Cerebellar nuclear complex (tissue), 1 donor: ENCODE data around the gene PHACTR2.
"Not testable (repeated sequence)": the region's sequence is repeated elsewhere in the genome, so short reads cannot be mapped to it uniquely, and the experiment has no call there.

Experiments
- DNase-seq, 2 experiments: peaks; one replicate each; lab custom pipeline; 2025; lab: John Stamatoyannopoulos, UW

Gene PHACTR2

DNA sequence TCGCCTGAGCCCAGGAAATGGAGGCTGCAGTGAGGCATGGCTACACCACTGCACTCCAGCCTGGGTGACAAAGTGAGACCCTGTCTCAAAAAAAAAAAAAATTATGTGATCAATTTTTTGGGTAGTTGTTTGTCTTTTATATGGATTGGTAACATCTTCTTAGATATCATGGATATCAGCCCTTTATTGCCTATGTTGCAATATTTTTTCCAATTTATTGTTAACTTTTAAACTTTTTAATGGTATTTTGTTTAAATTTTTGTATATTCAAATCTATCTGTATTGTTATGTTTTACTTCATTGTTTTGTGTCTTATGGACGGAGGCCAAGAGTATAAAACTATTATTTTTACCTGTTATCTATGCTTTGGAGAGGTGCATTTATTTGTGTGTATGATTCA, 133.0 kb downstream of the PHACTR2 start:
- DNase-seq: no peak

DNA sequence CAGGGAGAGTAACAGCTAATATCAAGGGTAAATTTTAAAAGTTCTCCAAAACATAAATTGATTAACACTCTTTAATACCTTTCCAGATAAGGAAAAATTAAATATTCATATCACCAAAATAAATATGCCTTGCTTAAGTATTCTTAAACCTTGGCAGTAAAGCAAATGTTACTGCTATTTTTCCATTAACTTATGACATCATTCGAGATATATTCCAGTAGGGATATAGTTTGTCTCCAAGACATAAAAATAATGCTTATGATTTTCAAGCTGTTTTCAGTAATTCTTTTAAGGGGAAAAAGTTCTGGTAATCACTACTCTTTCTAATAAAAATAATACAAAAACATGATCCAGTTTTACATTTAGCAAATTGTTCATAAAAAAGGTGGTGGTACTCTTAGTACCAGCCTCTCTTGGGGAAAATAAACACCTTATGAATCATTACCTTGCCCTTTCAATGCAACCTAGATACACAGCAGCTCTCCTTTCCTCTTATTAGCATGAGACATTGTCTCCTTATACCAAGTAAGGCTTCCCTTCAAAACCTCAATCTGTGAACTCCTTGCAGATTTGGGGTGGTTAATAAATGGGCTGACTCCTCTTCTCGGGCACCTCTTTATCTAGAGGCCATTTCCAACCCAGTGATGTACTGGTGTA, 133.9 kb downstream of the PHACTR2 start:
- DNase-seq: no peak

DNA sequence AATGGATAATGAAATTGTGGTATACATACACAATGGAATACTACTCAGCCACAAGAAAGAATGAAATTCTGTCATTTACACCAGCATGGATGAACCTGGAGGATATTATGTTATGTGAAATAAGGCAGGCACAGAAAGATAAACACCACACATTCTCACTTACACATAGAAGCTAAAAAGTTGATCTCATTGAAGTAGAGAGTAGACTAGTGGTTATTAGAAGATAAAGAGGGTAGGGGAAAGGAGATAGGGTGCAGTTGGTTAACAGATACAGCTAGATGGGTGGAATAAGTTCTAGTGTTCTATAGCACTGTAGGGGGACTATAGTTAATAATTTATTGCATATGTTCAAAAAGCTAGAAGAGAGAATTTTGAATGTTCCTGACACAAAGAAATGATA, 139.9 kb downstream of the PHACTR2 start:
- no peak for DNase-seq

DNA sequence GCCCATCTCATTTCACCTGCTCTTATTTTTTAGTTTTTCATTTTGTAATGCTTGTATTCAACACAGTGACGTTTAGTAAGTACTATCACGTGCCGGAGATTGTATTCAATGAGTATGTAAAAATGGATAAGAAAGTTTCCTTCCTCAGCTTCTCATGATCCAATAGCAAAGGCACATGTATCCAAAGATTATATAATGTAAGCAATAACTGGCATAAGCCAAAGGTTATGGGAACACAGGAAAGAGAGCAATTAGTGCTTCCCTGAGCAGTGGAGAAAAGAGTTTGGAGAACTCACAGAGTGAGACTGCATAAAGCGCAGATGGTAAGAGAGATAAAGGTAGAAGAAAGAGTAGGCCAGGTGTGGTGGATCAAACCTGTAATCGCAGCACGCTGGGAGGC, 143.6 kb downstream of the PHACTR2 start:
- DNase-seq: no peak

DNA sequence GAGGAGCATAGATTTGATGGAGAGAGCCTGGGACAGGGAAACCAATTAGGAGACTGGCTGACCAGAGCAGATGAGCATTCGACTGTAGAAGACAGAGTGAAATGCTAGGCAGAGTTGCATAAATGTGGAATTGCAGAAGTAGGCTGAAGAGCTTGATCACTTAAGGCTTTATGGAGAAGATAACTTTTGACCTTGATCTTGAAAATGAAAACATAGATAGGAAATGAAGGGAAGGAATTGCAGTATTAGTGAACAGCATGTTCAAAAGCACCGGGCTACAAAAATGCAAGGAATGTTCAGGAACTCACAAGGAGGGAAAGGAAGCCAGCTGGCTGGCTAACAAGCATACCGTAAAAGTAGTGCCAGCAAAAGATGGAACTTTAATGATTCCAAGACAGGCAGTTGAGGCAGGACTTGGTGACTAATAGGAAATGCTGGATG, 144.8 kb downstream of the PHACTR2 start:
- no peak for DNase-seq

DNA sequence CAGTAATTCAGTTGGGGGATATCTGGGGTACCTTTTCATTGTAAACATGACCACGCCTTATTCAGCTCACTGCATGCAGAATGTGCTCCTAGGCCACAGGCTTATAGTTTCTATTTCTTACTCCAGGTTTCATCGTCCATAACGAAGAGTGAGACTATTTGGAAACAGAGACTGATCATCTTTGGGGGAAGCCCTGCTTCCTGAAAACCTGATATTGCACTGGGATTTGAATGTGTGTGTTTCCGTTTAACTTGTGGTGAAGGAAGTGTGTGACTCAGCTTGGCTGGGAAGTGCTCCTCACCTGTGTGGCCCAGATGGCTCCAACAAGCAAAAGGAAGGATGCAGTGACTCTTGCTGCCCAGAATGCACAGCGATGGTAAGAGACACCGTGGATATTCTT, 145.8 kb downstream of the PHACTR2 start:
- DNase-seq: no peak

DNA sequence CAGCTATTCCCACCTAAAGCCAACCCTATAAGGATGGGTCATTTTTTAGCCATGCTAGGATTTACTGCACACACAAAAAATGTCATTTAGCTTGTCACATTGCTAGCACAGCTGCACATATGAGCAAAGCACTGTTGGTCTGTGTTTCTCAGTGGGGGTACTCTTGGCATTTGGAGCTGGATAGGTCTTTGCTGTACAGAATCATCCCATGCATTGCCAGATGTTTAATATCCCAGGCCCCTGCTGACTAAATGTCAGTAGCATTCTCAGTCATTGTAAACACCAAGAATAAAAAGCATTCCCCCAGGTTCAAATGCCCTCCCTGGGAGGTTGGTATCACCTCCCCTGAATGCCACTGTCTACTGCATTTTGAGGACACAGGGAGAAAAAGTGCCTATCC, 150.8 kb downstream of the PHACTR2 start:
- DNase-seq: no peak

DNA sequence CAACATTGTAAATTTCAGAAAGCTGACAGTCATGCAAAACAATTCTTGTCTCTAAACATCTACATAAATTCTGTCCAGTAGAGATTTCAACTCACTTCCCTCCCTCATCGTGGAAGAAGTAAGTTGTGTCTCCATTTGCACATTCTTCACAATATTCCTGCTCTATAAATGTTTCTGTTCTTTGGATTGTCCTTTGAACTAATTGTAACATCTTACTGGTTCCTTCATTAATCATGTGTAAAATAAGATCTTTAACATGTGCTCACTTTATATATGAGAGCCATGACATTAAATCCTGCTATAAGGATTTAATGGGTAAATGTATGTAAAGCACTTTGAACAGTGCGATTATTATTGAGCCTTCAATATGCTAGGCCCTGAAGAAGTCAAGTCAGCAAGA, 158.4 kb downstream of the PHACTR2 start:
- no peak for DNase-seq

DNA sequence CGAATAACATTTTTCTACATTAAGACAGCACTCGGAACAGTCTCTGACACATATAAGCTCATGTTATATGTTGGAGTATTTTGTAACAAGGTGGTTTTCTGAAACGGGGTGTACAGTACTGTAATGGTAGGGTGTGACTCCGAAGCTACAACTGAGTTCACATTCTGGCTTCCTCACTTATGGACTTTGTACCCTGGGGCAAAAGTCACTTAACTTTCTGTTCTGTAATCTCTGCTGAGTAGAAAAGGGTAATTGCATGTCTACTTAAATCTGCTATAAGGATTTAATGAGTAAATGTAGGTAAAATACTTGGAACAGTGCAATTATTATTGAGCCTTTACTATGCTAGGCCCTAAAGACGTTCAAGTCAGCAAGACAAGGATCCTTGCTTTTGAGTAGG, 160.6 kb downstream of the PHACTR2 start:
- DNase-seq: no peak

DNA sequence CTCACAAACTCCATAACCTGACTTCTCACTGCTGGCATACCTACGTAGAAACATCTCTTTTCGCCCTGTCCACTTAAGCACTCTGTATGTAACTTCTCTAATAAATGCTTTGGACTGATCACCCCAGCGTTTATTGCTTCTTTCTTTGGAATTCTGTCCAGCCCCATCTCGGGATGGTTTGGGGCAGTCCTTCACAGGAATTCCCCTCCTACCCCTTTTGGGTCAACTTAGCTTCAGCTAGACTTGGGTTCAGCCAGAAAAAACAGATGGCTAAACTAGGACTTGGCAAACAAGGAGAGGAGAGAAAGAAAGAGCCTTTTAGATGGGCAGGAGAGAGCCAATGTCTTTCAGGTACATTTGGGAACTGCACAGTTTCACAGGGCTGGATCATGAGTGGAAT, 161.4 kb downstream of the PHACTR2 start:
- DNase-seq: no peak

DNA sequence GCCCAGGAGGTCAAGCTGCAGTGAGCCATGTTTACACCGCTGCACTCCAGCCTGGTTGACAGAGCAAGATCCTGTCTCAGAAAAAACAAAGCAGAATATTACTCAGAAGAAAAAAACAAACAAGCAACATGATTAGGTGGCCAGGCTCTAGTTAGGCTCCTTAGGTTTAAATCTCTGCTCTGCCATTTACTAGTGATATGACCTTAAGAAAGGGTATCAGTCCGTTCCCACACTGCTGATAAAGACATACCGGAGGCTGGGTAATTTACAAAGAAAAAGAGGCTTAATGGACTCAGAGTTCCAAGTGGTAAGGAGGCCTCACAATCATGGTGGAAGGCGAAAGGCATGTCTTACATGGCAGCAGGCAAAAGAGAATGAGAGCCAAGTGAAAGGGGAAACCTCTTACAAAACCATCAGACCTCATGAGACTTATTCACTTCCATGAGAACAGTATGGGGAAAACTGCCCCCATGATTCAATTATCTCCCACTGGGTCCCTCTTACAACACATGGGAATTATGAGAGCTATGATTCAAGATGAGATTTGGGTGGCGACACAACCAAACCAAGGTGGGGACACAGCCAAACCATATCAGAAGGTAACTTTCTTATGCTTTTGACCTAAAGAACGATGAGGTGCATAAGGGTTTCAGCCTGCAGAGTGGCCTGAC, 163.0 kb downstream of the PHACTR2 start:
- no peak for DNase-seq

DNA sequence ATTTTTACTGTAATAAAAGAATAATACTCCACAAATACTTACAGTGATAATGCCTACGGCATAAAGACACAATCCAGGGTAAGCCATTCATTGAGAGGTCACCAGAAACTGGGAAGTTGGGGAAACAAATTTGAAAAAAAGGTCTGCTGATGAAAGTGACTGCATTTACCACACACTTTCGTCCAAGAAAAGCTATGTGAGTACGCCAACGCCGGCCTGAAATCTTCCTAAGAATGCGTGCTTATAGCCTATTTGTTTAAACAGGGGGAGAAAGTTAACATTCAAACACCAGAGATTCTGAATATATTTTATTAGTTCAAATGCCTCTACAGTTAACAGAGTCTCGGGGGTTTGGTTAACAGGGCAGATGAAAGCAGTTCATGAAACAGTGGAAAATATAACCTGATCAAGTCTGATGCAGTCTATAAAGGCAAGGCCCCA, 164.7 kb downstream of the PHACTR2 start:
- no peak for DNase-seq

DNA sequence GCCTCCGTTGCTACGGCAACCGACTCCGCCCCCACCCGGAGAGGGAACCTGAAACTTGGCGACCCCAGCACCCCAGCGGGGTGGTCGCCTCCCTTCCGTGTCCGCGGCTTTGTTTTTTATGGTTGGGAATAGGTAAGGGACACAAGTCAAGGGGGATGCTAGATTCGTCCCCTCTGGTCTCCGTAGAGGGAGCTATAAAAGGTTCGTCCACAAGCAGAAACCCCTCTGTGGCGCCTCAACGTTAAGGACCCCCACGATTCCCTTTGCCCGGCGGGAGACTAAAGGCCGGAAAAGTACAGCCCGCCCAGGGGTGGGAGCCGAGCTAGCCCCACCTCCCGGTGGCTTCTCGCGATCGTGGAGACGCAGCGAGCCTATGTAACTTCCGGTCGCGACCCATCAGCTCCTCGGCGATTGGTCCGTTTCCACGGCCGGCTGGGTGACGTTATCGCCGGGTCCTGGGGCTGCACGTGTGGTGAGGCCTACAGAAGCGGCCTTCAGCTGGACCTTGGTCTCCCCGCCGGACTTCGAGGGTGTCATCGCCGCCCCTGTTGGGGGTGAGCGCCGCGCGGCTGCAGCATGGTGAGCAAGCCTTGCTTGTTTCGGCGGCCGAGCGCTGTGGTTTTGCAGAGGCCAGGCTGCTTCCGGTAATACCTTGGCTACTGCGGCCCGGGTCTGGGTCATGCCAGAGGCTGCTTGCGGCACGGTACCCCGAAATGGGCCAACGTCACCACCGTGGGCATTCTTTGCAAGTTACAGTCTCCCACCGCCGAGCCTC, 165.3 kb downstream of the PHACTR2 start, which contains the start of gene LTV1:
LTV1 (plus strand) TSS at position 437 of the 775 bp plus-strand sequence; CDS start at position 577, 140 bp downstream.
- DNase-seq: peak; percentile 62 to 92

DNA sequence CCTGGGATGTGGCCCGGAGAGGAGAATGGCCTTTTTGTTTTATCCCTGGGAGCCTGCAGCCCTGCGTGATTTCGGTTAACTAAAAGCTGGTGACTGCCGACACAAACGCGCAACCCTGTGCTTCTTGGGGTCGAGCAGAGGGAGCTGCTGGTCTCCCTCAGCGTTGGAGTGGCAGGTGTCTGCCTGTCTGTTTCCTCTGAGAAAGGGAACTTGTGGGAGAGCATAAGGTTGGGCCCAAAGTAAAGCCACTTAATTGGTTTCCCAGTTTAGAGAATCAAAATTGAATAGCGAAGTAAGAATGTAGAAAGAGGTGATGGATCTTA, 165.9 kb downstream of the PHACTR2 start:
- no peak for DNase-seq

DNA sequence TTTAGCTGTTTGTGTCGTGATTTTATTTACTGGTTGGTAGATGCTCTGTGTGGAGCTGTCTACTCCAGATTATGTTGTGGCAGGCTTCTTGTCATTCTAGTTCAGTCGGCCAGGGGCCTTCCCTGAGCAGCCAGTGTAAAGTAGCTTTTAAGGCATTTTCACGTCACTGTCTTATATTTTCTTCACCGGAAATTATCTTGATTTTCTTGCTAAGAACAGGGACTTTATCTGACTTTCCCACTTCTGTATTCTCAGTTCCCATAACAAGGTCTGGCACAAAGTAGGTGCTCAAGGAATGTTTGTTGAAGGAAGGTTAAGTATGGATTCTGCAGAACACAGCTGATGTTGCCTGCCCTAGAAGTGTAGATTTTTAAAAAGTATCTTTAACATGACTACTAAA, 166.2 kb downstream of the PHACTR2 start:
- no peak for DNase-seq

DNA sequence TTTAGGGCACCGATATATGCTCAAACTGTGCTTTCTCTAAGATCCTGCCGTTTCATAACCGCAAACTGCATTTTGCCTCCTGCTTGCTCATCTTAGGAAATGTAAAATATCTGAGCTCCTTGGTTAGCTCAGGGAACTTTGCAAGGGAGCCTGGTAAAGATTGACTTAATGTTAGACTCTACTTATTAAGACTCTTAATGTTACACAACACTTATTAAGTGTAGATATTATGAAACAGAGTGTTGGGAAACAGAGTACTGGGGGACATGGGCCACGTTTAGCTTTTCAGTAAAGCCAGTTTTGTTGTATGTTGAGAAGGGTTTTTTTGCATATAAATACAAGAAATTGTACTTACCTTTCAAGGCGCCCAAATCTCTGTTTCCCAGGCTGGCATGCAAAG, 167.3 kb downstream of the PHACTR2 start:
- no peak for DNase-seq

DNA sequence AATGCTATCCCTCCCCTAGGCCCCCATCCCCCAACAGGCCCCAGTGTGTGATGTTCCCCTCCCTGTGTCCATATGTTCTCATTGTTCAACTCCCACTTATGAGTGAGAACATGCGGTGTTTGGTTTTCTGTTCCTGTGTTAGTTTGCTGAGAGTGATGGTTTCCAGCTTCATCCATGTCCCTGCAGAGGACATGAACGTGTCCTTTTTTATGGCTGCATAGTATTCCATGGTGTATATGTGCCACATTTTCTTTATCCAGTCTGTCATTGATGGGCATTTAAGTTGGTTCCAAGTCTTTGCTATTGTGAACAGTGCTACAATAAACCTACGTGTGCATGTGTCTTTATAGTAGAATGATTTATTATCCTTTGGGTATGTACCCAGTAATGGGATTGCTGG, 173.9 kb downstream of the PHACTR2 start:
- not testable (repeated sequence) for DNase-seq

DNA sequence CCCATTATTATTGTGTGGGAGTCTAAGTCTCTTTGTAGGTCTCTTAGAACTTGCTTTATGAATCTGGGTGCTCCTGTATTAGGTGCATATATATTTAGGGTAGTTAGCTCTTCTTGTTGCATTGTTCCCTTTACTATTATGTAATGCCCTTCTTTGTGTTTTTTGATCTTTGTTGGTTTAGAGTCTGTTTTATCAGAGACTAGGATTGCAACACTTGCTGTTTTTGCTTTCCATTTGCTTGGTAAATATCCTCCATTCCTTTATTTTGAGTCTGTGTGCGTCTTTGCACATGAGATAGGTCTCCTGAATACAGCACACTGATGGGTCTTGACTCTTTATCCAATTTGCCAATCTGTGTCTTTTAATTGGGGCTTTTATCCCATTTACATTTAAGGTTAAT, 177.3 kb downstream of the PHACTR2 start:
- not testable (repeated sequence) for DNase-seq

DNA sequence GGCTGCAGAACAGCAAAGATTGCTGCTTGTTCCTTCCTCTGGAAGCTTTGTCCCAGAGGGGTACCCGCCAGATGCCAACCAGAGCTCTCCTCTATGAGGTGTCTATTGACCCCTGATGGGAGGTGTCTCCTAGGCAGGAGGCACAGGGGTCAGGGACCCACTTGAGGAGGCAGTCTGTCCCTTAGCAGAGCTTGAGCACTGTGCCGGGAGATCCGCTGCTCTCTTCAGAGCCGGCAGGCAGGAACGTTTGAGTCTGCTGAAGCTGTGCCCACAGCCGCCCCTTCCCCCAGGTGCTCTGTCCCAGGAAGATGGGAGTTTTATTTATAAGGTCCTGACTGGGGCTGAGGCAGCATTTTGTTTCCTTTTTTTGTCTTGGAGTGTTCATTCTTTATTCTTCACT, 179.0 kb downstream of the PHACTR2 start:
- not testable (repeated sequence) for DNase-seq

DNA sequence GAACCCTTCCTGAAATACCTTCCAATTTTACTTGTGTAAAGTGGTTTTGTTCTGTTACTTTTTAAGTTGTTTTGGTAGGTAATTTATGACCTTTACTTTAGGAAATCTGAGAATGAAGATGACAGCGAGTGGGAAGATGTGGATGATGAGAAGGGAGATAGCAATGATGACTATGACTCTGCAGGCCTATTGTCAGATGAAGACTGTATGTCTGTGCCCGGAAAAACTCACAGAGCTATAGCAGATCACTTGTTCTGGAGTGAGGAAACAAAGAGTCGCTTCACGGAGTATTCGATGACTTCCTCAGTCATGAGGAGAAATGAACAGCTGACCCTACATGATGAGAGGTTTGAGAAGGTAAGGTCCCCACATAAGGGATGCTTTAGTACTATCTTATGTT, 179.9 kb downstream of the PHACTR2 start:
- no peak for DNase-seq

DNA sequence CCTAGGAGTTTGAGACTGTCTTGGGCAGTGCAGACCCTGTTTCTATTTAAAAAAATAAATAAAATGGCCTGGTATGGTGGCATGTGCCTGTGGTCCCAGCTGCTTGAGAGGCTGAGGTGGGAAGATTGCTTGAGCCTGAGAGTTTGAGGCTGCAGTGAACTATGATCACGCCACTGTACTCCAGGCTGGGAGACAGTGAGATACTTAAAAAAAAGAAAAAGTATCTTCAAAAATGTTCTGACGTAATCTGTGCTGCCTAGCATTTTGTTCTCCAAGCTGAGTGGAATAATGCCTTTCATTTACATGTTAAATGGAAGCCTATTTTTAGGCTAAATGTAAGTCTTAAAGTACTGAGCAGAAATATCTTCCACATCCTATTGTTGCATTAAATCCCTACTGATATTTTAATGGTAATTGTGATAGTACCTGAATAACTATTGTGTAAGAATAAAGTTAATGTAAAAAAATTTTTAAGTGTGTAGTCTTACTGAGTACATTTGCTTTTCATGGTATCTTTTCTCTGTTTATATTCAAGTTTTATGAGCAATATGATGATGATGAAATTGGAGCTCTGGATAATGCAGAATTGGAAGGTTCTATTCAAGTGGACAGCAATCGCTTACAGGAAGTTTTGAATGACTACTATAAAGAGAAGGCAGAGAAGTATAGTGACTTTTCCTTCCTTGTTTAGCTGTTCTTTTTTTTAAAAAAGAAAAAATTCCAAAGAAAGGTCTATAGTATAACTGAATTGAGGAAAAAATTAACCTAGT, 182.3 kb downstream of the PHACTR2 start:
- no peak for DNase-seq

DNA sequence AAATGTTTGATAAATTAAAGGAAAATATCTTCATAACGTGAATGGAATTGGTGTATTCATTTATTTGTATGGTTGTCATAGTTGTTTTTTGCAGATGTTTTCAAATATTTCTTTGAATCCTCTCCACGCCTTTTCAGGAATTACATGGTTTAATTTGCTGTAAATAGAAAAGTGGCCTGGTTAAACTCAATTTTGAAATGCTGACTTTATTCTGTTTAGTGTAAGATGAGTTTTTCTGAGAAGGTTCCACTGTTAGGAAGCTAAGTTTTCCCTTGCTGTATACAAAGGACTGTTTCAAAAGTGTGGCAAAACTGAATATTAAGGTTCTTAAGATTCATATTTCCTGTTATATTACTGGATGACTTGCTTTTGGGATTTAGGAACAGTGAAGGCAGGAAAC, 186.0 kb downstream of the PHACTR2 start:
- DNase-seq: no peak
